ENCODE data around the gene TP73. TPM values are rescaled to one million over a fixed set of nuclear protein-coding genes. Genes with fewer than 3 reads are reported as not detected.

Gene TP73
- total RNA-seq, 1 experiment from 2014 or later = 10.0 TPM

GRCh38 chr1:3645247-3645646, 7.1 kb upstream of the TP73 start:
- no peaks in the 10 kb centered on the region for H3K9me3 ChIP-seq (ENCODE audit: low read depth, low read length, poor library complexity, severe bottlenecking)
- CTCF ChIA-PET = no interaction called here
- H3K27me3 ChIP-seq (replicated peaks; ENCODE audit: insufficient read depth, low read depth, low read length, poor library complexity) = no peaks in the 10 kb centered on the region
- no peak for DNase-seq (ENCODE audit: low spot score)
- no peak overlapping the region for H3K27ac ChIP-seq (ENCODE audit: low read depth, low read length, poor library complexity, severe bottlenecking)
- no peak overlapping the region for H3K4me3 ChIP-seq (ENCODE audit: low read depth, low read length, poor library complexity, severe bottlenecking)
- peaks cover 33% of the 10 kb centered on the region for H3K36me3 ChIP-seq (ENCODE audit: insufficient read depth, low read length, poor library complexity, severe bottlenecking)
- H3K4me1 ChIP-seq (ENCODE audit: insufficient read depth, low read length, poor library complexity, severe bottlenecking) = no peaks in the 10 kb centered on the region
- POLR2A ChIA-PET (ENCODE audit: low non-redundant PET) = no interaction called here
- TF ChIP-seq EZH2 (IDR thresholded peaks at IDR 0.05; ENCODE audit: borderline replicate concordance, low read depth, low read length, poor library complexity, severe bottlenecking) (no peak), CTCF (conservative IDR thresholded peaks at IDR 0.05; ENCODE audit: low read depth, low read length) (no peak)
- no TSS peak for BruUV-seq (replicated peaks)
- intact Hi-C loops (cut with micrococcal nuclease; ENCODE audit: unreplicated experiment) = no loop called here

- peaks cover 2% of the 10 kb centered on the region for H3K27me3 ChIP-seq (replicated peaks; ENCODE audit: insufficient read depth, low read depth, low read length, poor library complexity)
- peaks cover 33% of the 10 kb centered on the region for H3K36me3 ChIP-seq (ENCODE audit: insufficient read depth, low read length, poor library complexity, severe bottlenecking)
- CTCF ChIA-PET = no interaction called here
- TF ChIP-seq EZH2 (IDR thresholded peaks at IDR 0.05; ENCODE audit: borderline replicate concordance, low read depth, low read length, poor library complexity, severe bottlenecking) = no peak
- TF ChIP-seq CTCF (conservative IDR thresholded peaks at IDR 0.05; ENCODE audit: low read depth, low read length) = no peak
- intact Hi-C loops (cut with micrococcal nuclease; ENCODE audit: unreplicated experiment) = no loop called here
- no peak for DNase-seq (ENCODE audit: low spot score)
- H3K27ac ChIP-seq (ENCODE audit: low read depth, low read length, poor library complexity, severe bottlenecking) = no peak overlapping the region
- no peaks in the 10 kb centered on the region for H3K9me3 ChIP-seq (ENCODE audit: low read depth, low read length, poor library complexity, severe bottlenecking)
- H3K4me1 ChIP-seq (ENCODE audit: insufficient read depth, low read length, poor library complexity, severe bottlenecking) = peaks cover under 1% of the 10 kb centered on the region
- no TSS peak for BruUV-seq (replicated peaks)
- POLR2A ChIA-PET (ENCODE audit: low non-redundant PET) = no interaction called here
- no peak overlapping the region for H3K4me3 ChIP-seq (ENCODE audit: low read depth, low read length, poor library complexity, severe bottlenecking)
These were observed 6.5 kb upstream of the TP73 start for GRCh38 chr1:3645666-3646355.

- TF ChIP-seq CTCF (conservative IDR thresholded peaks at IDR 0.05; ENCODE audit: low read depth, low read length) = no peak
- TF ChIP-seq EZH2 (IDR thresholded peaks at IDR 0.05; ENCODE audit: borderline replicate concordance, low read depth, low read length, poor library complexity, severe bottlenecking) = no peak
- no peak for DNase-seq (ENCODE audit: low spot score)
- intact Hi-C loops (cut with micrococcal nuclease; ENCODE audit: unreplicated experiment) = no loop called here
- H3K27me3 ChIP-seq (replicated peaks; ENCODE audit: insufficient read depth, low read depth, low read length, poor library complexity) = peaks cover 7% of the 10 kb centered on the region
- H3K27ac ChIP-seq (ENCODE audit: low read depth, low read length, poor library complexity, severe bottlenecking) = no peak overlapping the region
- POLR2A ChIA-PET (ENCODE audit: low non-redundant PET) = no interaction called here
- no TSS peak for BruUV-seq (replicated peaks)
- CTCF ChIA-PET = no interaction called here
- no peak overlapping the region for H3K4me3 ChIP-seq (ENCODE audit: low read depth, low read length, poor library complexity, severe bottlenecking)
- peaks cover 6% of the 10 kb centered on the region for H3K4me1 ChIP-seq (ENCODE audit: insufficient read depth, low read length, poor library complexity, severe bottlenecking)
- H3K36me3 ChIP-seq (ENCODE audit: insufficient read depth, low read length, poor library complexity, severe bottlenecking) = peaks cover 33% of the 10 kb centered on the region
- H3K9me3 ChIP-seq (ENCODE audit: low read depth, low read length, poor library complexity, severe bottlenecking) = no peaks in the 10 kb centered on the region
These were observed 5.7 kb upstream of the TP73 start for GRCh38 chr1:3646596-3646995.

All from A673 (cell line).